ENCODE results near the gene ARMH1.

ARMH1 gene

GRCh38 chr1:44651069-44651468 lies 23.4 kb upstream of the ARMH1 start:
- TF ChIP-seq GATA3 (IDR thresholded peaks at IDR 0.05; ENCODE audit: low read depth, low read length) (no peak), GATA2 (IDR thresholded peaks at IDR 0.05; ENCODE audit: low read depth, low read length) (no peak)

DNA sequence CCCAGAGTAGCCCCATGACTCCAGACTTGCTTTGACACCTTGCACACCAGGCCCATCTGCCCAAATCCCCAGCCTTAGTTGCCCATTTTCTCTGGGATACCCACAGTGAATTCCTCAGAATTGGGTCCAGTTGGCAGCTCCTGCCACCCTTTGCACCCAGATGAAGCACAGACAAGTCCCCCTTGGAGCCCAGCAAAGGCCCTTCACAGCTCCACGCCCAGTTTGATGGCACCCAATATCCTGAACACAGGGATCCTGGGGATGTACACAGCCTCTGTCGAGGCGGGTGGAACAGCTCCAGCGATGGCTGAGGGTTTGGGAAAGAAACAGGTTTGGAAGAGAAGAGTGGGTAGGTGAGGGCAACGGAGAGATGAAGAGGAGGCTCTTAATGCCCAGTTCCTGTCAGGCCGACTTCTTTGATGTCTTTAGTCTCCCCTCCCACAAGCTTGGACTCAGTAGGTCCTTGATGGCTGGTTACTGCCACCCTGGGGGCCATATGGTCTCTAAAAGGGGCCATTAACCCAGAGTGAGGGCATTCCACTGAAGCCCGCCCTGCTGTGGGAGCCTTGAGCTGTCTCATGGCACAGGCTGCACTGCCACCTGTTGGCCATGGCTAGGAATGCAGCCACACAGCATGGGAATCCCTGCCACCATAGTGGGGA lies 21.9 kb upstream of the ARMH1 start:
- TF ChIP-seq GATA3 (IDR thresholded peaks at IDR 0.05; ENCODE audit: low read depth, low read length): no peak
- TF ChIP-seq GATA2 (IDR thresholded peaks at IDR 0.05; ENCODE audit: low read depth, low read length): no peak

- no peak for TF ChIP-seq GATA3 (IDR thresholded peaks at IDR 0.05; ENCODE audit: low read depth, low read length)
- no peak for TF ChIP-seq GATA2 (IDR thresholded peaks at IDR 0.05; ENCODE audit: low read depth, low read length)
These were observed 21.2 kb upstream of the ARMH1 start for GRCh38 chr1:44653107-44653964.

DNA sequence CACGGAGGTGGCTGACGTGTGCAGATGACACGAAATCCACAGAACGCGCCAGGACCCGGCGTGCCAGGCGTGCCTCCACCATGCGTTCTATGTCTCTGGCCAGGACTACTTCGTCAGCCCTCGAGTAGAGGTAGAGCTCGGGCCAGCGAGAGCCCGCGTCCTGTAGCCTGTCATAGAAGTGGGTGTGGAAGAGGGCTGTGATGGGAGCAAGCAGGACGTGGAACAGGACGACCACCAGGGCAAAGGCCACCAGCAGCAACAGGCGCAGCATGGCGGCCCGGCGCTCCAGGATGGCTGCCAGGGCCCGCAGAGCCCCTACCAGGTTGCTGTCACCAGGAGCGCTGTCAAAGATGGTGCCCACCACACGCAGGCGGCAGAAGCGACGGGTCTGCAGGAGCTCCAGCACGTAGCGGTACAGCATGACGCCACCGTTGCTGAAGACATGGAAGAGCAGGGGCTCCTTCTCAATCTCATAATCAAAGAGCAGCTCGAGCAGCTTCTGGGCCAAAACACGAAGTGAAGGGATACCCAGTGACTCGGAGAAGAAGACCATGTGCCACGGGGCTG lies 19.8 kb upstream of the ARMH1 start:
- TF ChIP-seq GATA2 (IDR thresholded peaks at IDR 0.05; ENCODE audit: low read depth, low read length): no peak
- no peak for TF ChIP-seq GATA3 (IDR thresholded peaks at IDR 0.05; ENCODE audit: low read depth, low read length)

DNA sequence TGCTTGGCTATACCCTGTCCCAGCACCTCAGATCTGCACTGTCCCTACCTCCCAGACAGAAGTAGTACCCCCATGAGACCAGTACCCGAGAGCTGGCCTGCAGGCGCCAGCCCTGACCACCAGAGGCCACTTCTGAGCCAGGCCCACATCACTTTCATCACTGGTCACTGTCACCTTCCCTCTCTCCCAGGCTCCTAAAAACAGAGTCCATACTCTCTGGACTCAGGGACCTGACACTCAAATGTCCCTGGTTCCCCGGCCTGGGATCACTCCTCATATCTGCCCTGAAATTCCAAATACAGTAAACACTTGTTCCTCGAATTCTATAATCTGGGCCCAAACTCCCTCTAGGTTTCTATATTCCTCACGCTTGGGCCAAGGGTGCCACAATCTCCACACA lies 18.9 kb upstream of the ARMH1 start:
- TF ChIP-seq GATA2 (IDR thresholded peaks at IDR 0.05; ENCODE audit: low read depth, low read length) (no peak), GATA3 (IDR thresholded peaks at IDR 0.05; ENCODE audit: low read depth, low read length) (no peak)

GRCh38 chr1:44659566-44659965 lies 14.9 kb upstream of the ARMH1 start:
- TF ChIP-seq GATA3 (IDR thresholded peaks at IDR 0.05; ENCODE audit: low read depth, low read length) (no peak), GATA2 (IDR thresholded peaks at IDR 0.05; ENCODE audit: low read depth, low read length) (no peak)

DNA sequence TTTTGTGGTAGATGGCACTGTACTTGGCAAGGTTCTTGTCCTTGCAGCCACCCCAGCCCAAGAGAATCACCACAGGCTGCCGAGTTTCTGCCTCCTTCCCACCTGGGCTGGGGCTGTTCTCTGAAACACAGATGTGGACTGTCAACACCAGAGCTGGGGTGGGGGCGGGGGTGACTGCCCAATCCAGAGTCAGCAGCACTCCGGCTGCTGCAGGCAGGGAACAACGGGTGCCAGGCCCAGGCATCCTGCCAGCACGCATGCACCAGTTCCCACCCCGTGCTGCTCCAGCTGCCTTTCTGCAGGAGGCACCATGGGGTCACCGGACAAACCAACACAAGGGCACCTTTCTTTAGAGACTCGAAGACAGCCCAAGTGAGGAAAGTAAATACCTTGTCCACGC lies 14.3 kb upstream of the ARMH1 start:
- no peak for TF ChIP-seq GATA3 (IDR thresholded peaks at IDR 0.05; ENCODE audit: low read depth, low read length)
- no peak for TF ChIP-seq GATA2 (IDR thresholded peaks at IDR 0.05; ENCODE audit: low read depth, low read length)

DNA sequence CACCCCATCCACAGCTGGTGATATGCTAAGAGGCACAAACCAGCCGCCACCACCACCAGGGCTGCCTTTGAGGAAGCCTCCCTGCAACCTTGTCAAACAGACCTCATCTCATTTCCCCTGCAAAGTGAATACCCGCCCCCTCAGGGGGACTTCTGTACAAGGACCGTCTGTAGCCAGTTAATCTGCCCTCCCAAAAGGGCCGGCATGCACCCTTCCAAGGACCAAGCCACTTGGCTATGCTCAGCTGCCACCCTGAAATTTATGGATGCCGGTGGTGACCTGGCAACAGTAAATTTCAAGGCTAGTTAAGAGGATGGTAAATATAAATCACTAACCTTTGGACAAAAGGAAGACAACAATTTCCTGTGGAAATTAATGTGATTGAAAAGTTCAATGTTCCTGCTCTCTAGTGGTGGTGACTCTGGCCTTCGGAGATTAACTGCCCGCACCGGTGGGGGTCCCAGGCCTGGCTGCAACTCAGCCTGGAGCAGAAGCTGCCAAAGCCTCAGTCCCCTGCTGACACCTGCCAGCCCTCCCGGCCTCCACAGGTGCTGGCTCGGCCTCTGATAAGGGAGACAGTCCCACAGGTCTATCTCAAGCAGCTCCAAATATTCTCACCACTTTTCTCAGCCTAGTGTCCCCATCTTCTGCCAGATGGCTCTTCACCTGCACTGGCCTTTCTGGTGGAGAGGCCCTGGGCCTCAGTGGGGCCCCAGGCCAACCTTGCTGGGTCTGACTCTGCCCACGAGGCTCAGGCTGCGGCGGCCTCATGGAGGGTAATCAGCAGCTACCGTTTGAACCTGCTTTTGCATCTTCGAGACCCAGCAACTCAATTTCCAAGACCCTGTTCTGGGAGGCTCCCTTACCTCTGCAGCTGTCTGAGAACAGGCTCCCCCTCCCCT lies 12.5 kb upstream of the ARMH1 start:
- TF ChIP-seq GATA2 (IDR thresholded peaks at IDR 0.05; ENCODE audit: low read depth, low read length): no peak
- TF ChIP-seq GATA3 (IDR thresholded peaks at IDR 0.05; ENCODE audit: low read depth, low read length): no peak

DNA sequence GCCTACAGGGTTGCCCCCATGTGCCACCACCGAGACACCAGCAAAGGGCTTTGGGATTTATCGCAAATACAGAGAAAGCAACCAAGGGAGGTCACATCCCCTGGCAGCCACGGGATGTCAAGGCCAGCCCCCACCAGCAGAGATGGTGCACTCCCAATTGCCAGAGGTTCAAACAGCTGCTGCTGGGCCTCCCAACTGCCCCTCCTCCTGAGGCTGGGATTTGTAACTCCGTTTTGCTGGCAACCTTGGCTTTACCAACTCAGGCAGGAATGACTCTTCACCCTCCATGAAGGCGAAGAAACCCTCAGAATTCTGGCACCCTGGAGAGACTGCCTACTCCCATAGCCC lies 11.9 kb upstream of the ARMH1 start:
- TF ChIP-seq GATA2 (IDR thresholded peaks at IDR 0.05; ENCODE audit: low read depth, low read length) (no peak), GATA3 (IDR thresholded peaks at IDR 0.05; ENCODE audit: low read depth, low read length) (no peak)

GRCh38 chr1:44663417-44663816 lies 11.1 kb upstream of the ARMH1 start:
- TF ChIP-seq GATA2 (IDR thresholded peaks at IDR 0.05; ENCODE audit: low read depth, low read length): no peak
- TF ChIP-seq GATA3 (IDR thresholded peaks at IDR 0.05; ENCODE audit: low read depth, low read length): no peak

DNA sequence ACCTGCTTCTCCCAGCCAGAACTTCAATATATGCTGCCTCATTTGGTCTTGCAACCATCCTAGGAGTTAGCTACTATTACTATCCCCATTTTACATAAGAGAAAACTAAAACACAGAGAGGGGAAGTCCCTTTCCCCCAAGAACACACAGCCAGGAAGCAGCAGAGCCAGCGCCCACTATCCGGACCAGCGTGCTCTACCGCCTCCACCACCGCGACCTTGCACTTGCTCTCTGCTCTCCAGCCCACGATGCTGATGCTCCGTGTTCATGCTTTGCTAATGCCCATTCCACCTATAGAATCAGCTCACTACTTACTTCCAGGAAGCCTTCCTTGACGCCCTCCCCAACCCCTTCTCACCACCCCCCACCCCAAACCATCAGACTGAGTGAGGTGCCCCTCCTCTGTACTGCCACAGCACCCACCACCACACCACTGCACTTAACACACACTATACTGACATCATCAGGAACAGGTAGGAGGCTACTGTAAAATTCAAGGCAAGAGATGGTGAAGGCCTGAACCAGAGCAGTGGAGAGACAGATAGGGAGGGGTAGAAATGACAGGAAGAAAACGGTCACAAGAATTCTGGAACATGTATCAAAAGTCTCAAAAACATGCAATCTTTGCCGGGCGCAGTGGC lies 9.7 kb upstream of the ARMH1 start:
- TF ChIP-seq GATA2 (IDR thresholded peaks at IDR 0.05; ENCODE audit: low read depth, low read length) (no peak), GATA3 (IDR thresholded peaks at IDR 0.05; ENCODE audit: low read depth, low read length) (no peak)

DNA sequence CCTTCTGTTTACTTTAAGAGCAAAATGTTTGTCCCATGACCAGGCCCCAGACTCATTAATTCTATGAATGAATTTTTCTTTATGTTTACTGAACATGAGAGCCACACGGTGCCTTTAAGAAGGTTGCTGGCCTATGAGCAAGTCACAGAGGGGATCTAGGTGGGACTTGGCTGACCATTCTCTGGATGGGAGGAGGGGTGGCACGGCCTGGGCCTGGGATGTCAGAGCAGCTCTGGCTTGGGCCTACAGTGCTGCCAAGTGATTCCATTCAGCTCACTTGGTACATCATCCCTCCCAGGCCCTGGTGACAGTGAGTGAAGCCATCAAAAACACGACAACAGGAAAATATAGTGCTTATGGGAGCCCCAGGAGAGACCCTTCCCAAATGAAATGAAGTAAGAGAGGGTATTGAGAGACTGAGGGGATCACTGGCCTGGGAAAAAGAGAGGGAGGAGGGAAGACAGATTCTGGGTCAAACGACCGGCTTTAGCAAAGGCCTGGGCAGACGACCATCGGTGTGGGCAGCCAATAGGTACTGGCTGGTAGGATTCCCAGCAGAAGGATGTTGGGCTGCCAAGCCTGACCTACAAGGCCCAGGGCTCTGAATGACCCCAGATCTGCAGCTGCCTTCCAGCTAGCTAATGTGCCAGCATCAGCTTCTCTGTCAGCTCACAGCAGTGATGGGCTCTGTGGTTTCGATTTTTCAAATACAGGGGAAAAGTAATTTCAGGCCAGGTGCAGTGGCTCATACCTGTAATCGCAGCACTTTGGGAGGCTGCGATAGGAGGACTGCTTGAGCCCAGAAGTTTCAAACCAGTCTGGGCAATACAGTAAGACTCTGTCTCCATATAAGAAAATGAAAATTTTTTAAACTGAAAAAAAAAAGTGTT lies 3.5 kb upstream of the ARMH1 start:
- TF ChIP-seq GATA2 (IDR thresholded peaks at IDR 0.05; ENCODE audit: low read depth, low read length) (no peak), GATA3 (IDR thresholded peaks at IDR 0.05; ENCODE audit: low read depth, low read length) (no peak)

Data from SH-SY5Y (cell line).